Adrenal gland (tissue), 12 donors: ENCODE data around the gene PAPOLA. TPM values are rescaled to one million over a fixed set of nuclear protein-coding genes. Genes with fewer than 3 reads are reported as not detected.
A peak's percentile ranks its signal among the peaks of the same experiment; 100 is the strongest.

ENCODE experiments used
- DNase-seq, 7 donors: peaks; one replicate each; pipeline ENCODE4 v3.0.0-alpha.2; 2019 to 2020
- H3K27ac ChIP-seq, 5 donors: fragments of 200-600 bp; sonication (generic) in 4 of 5; 1 replicate in 3 of 5; 2 replicates in 2 of 5; pipeline versions ENCODE4 v1.5.1 to v1.8.0; 2016 to 2020; ENCODE audit warnings: mild to moderate bottlenecking in 1 of 5
- H3K27me3 ChIP-seq: fragments of 200-600 bp; 2 replicates; pipeline ENCODE4 v1.8.0; 2021
- H3K36me3 ChIP-seq, 2 donors: fragments of 200-600 bp; replicated peaks in 1 of 2; 1 replicate in 1 of 2; 2 replicates in 1 of 2; pipeline versions ENCODE4 v1.5.1 to v1.8.0; 2018 to 2022
- H3K4me1 ChIP-seq, 2 donors: fragments of 200-600 bp; replicated peaks in 1 of 2; 1 replicate in 1 of 2; 2 replicates in 1 of 2; pipeline versions ENCODE4 v1.5.1 to v1.8.0; 2018 to 2021
- H3K4me3 ChIP-seq, 4 donors: fragments of 200-600 bp; sonication (generic) in 3 of 4; one replicate each; pipeline ENCODE4 v1.5.1; 2016 to 2018
- H3K9me3 ChIP-seq, 3 donors: fragments of 200-600 bp; sonication (generic) in 1 of 3; replicated peaks in 1 of 3; 1 replicate in 2 of 3; 2 replicates in 1 of 3; pipeline versions ENCODE4 v1.5.1 to v1.8.0; 2016 to 2021
- CTCF ChIP-seq, 6 experiments: fragments of 450-650 bp in 4 of 6; fragments of 200-600 bp in 2 of 6; sonication (generic) in 1 of 6; IDR thresholded peaks; 1 replicate in 5 of 6; 2 replicates in 1 of 6; pipeline versions ENCODE4 v1.5.1 to v1.8.0; 2016 to 2021; ENCODE audit warnings: antibody characterized with exemption in 6 of 6, mild to moderate bottlenecking in 2 of 6, moderate library complexity in 1 of 6
- POLR2A ChIP-seq, 2 donors: fragments of 450-650 bp; IDR thresholded peaks; one replicate each; pipeline ENCODE4 v1.6.1; 2017; ENCODE audit warnings: antibody characterized with exemption in 2 of 2, mild to moderate bottlenecking in 2 of 2, moderate library complexity in 1 of 2
- whole genome bisulfite sequencing, 4 donors: extraction: QIAGEN DNeasy Blood & Tissue Kit in 2 of 4; methylation state at CpG; one replicate each; pipeline versions ENCODE4 v1.1.5 to v1.1.7; 2013 to 2017; 5-methylcytosine and 5-hydroxymethylcytosine counted together
- intact Hi-C, 2 donors: fragments of 100-400 bp; cut with DNase I; formaldehyde crosslinking; loops; one replicate each; pipeline versions ENCODE4 v1.14.1 to v1.15.0; 2022 to 2023
- polyA plus RNA-seq, 3 donors: library from polyadenylated mRNA; stranded (reverse); fragments of 200-250 nt in 2 of 3; fragments of 350-450 nt in 1 of 3; fragmentation: Illumina TruSeq in 1 of 3; extraction: RNeasy Lipid Tissue Mini Kit (QIAGEN cat#74804) in 1 of 3; gene quantifications; one replicate each; pipeline ENCODE4 v1.2.3, GENCODE V29; 2013 to 2014
- total RNA-seq, 9 donors: library from RNA; depleted of rRNA in 4 of 9; stranded (reverse); fragments of >200 nt in 4 of 9; fragments of 120-200 nt in 1 of 9; fragmentation: NEBNext Ultra II Directional in 1 of 9; extraction: Animal tissue kit (Norgen Biotek cat#: 25700) in 1 of 9; gene quantifications; one replicate each; pipeline versions ENCODE4 v1.1.0 to v1.2.4, GENCODE V29; 2013 to 2023
- donor health status: healthy with polysubstance abuse.
- donor health status: Bipolar disorder and iron deficiency.
- donor health status: DM: yes; HTN: yes; CAD: no.
- donor health status: DM: no; HTN: no; CAD: no.
- donor health status: DM: no; HTN: no; CAD: no.
- donor health status: DM: yes; HTN: yes; CAD: no.

The PAPOLA gene
- total and polyA plus RNA-seq, 12 donors, result 63.3 to 205 (median 156) TPM

- intact Hi-C loops, result no loop called here
- Histone ChIP-seq H3K27ac (no peak overlapping the region), H3K9me3 (no peaks in the 10 kb centered on the region), H3K4me3 (no peak overlapping the region), H3K36me3 (no peaks in the 10 kb centered on the region), H3K4me1 (no peaks in the 10 kb centered on the region), H3K27me3 (no peaks in the 10 kb centered on the region)
- WGBS, 4 donors, result 80 to 88% (median 86%) methylated on average over 10 of the region's 10 CpGs
- DNase-seq, result no peak
- TF ChIP-seq CTCF (IDR thresholded peaks at IDR 0.05) (no peak), POLR2A (IDR thresholded peaks at IDR 0.05) (no peak)
These were observed 19.2 kb upstream of the PAPOLA start for GRCh38 chr14:96482986-96483385.

- intact Hi-C loops, result no loop called here
- Histone ChIP-seq H3K4me3 (no peak overlapping the region), H3K27ac (no peak overlapping the region), H3K4me1 (no peaks in the 10 kb centered on the region), H3K27me3 (no peaks in the 10 kb centered on the region), H3K36me3 (no peaks in the 10 kb centered on the region), H3K9me3 (no peaks in the 10 kb centered on the region)
- DNase-seq, result peak in 1 of 7 donors; percentile 10
- no peak for TF ChIP-seq POLR2A (IDR thresholded peaks at IDR 0.05)
- TF ChIP-seq CTCF (IDR thresholded peaks at IDR 0.05), result no peak
These were observed 17.8 kb upstream of the PAPOLA start for GRCh38 chr14:96484399-96484798.

- 68 to 83% (median 76%) methylated on average over 4 of the region's 4 CpGs for WGBS, 4 donors
These were observed 15.5 kb upstream of the PAPOLA start for GRCh38 chr14:96486705-96487104.

GRCh38 chr14:96489327-96489726 lies 12.9 kb upstream of the PAPOLA start:
- DNase-seq, result no peak
- H3K4me3 ChIP-seq, result no peak overlapping the region
- H3K36me3 ChIP-seq, result no peaks in the 10 kb centered on the region
- no peaks in the 10 kb centered on the region for H3K9me3 ChIP-seq
- H3K27ac ChIP-seq, result no peak overlapping the region
- intact Hi-C loops, result no loop called here
- WGBS, 4 donors, result 79 to 83% (median 81%) methylated on average over 4 of the region's 4 CpGs
- H3K27me3 ChIP-seq, result no peaks in the 10 kb centered on the region
- H3K4me1 ChIP-seq, result no peaks in the 10 kb centered on the region
- TF ChIP-seq CTCF (IDR thresholded peaks at IDR 0.05), result no peak
- no peak for TF ChIP-seq POLR2A (IDR thresholded peaks at IDR 0.05)

More at GRCh38 chr14:96486705-96487104, 15.5 kb upstream of the PAPOLA start:
- Histone ChIP-seq H3K27ac (no peak overlapping the region), H3K27me3 (no peaks in the 10 kb centered on the region), H3K4me1 (no peaks in the 10 kb centered on the region), H3K4me3 (no peak overlapping the region), H3K9me3 (no peaks in the 10 kb centered on the region), H3K36me3 (no peaks in the 10 kb centered on the region)
- DNase-seq, result no peak
- no peak for TF ChIP-seq CTCF (IDR thresholded peaks at IDR 0.05)
- no peak for TF ChIP-seq POLR2A (IDR thresholded peaks at IDR 0.05)
- intact Hi-C loops, result no loop called here
